ENCODE data around the gene AKR1B15.

AKR1B15 gene

DNA sequence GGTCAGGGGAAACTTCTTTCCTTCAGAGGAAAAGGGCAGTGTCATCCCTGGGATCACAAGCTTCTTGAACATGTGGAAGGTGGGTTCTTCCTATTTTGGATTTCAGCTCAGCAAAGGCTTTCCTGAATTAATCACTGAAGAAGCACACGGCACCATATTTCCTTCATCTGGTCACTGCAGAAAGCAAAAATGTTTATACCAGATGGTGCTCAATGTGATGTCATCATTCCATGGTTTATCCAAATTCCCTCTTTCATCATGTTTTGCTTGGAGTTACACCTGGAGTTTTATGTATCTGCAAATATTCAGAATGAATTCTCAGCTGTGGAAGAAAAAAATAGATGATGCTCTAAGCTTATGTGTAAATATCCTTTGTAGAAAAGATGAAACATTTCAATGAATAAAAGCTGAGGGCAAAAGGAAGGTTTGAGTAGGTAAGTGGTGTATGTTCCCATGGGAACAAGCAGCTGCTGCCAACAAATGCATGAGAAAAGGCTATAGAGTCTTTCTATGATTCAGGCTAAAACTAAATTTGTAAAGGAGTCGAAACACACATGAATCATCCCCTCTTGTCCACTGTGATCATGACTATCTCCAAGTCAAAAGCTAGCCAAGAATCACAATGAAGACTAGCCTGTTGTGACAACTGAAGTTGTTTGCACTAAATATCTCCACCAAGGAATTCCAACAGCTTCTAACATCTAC lies 70.9 kb downstream of the AKR1B15 start:
- DNase-seq = no peak

DNA sequence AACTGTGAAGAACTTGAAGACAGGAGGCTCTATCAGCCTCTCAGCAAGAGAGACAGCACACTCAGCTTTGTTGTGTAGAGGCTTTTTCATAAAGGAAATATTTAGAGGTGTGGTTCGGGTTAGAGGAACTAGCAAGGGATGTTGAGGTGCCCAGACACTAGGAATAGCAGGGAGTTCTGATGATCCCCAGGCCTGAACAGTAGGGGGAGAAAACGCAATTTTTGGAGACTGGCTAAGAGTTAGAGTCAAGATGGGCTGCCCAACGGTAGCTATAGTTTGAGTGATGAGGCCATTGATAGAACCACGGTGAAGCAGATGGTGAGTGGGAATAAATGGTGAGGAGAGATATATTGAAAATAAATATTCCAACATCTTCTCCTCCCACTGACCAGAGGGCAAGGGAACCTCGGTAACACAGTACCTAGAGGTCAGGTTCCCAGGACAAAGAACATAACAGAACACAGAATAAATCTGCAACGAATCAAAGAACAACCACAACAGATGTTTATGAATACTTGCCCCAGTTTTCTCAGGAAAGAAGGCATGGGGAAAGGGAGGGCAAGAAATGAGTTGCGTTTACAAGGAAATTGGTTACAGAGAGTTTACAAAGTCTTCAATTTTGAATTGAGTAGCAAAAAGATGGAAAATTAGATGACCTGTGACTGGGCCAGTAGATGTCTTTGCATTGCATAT lies 73.5 kb downstream of the AKR1B15 start:
- DNase-seq = no peak

DNA sequence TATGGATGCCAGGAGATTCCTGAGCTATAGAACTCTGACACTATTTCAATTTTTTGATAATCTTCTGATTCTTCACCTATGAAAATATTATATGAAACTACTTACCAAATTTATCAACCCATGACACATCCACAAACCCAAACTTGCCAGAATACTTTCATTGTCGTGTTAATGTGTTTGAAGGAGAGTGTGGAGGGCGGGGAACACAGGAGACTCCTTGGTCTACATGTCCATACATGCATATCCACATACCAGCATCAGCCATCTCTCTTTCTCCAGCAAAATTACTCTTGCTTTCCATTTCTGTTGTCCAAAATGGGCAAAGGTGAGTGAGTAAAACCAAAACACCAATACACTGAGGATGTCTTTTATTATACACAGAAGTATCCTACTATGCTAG lies 74.3 kb downstream of the AKR1B15 start:
- DNase-seq = no peak

DNA sequence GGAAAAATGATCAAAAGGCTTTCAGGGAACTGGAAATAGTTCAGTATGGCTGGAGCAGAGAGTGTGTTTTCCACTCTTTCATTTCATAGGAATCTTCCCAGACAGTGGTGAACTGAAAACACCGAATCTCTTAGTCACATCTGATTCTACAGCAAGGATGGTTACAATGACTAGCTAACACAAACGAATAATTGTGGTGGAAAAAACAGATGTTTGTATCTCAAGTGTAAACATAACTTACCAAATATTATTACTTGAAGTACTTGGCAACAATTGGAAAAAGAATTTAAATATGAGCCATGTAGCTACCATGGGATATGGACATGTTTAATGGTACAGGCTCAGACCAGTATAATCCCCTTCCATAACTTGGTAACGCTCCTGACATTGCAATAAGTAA lies 76.6 kb downstream of the AKR1B15 start:
- no peak for DNase-seq

DNA sequence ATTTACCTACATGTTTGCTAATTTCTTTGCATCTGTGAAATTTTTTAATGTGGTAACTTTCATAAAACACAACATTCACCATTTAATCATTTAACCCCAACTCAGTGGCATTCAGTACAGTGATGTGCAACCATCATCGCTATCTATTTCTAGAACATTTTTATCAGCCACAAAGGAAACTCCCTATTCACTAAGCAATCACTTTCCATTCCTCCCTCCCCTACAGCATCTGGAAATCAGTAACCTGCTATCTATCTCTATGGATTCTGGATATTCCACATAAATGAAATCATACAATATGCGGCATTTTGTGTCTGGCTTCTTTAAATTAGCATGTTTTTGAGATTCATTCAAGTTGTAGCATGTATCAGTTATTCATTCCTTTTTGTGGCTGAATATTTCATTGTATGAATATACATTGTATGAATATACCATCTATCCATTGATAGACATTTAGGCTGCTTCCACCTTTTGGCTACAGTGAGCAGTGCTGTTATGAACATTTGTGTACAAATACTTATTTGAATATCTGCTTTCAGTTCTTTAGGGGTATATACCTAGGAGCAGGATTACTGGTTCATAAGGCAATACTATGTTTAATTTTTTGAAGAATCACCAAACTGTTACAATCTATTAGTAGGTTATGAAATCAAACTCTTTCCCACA lies 78.3 kb downstream of the AKR1B15 start:
- no peak for DNase-seq

DNA sequence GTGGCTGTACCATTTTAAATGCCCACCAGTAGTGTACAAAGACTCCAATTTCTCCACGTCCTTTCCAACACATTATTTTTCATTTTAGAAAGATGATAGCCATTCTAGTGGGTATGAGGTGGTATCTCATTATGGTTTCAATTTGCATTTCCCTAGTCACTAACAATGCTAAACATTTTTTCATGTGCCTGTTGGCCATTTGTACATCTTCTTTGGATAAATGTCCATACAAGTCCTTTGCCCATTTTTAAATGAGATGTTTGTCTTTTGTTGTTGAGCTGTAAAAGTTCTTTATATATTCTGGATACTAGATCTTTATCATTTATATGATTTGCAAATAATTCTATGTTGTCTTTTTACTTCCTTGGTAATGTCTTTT lies 78.9 kb downstream of the AKR1B15 start:
- no peak for DNase-seq

DNA sequence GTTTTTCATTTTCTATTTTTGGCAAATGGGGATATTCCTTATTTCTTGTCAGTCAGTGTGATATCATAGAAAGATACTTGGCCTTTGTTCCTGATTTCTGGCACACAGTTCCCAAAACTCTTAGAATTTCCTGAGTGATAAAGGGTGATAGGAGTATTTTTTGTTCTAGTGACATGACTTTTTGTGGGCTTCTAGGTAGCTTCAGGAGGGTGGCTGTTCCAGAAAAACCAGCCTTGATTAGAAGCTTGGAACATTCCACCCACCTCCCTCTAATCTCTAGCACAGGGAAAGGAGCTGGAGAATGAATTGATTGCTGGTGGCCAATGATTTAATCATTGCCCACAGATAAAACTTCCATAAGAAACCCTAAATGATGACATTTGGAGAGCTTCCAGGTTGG lies 80.5 kb downstream of the AKR1B15 start:
- DNase-seq = no peak
